ENCODE measurements around the gene DGKG. TPM values are rescaled to one million over a fixed set of nuclear protein-coding genes. Genes with fewer than 3 reads are reported as not detected.

DGKG gene
- total and polyA plus RNA-seq, 2 of the 8 experiments (the other 6 are each of a cell fraction or from before 2014, with no cell fraction given) = 0.30 to 0.48 TPM

GRCh38 chr3:186207515-186207914 lies 154.5 kb downstream of the DGKG start (continued):
- TF ChIP-seq TEAD4 (IDR thresholded peaks at IDR 0.05; ENCODE audit: low read depth, low read length) (no peak), ASH2L (IDR thresholded peaks at IDR 0.05; ENCODE audit: low read length) (no peak), MAX (IDR thresholded peaks at IDR 0.05) (no peak), MAFK (IDR thresholded peaks at IDR 0.05; ENCODE audit: low read depth, low read length) (no peak)
